Hepatocyte (in vitro differentiated cells): ENCODE data around the gene FILIP1L.

Experiments
- CTCF ChIP-seq: fragments of 200-600 bp; sonication (generic); IDR thresholded peaks from 2 replicates; pipeline ENCODE4 v1.5.1; 2016; ENCODE audit warnings: antibody characterized with exemption, mild to moderate bottlenecking; ENCODE audit not compliant: poor library complexity
- EZH2 ChIP-seq: fragments of 200-600 bp; sonication (generic); IDR thresholded peaks from 2 replicates; pipeline ENCODE4 v1.6.1; 2016; ENCODE audit warnings: antibody characterized with exemption, mild to moderate bottlenecking, borderline replicate concordance
- EZH2phosphoT487 ChIP-seq: fragments of 200-600 bp; sonication (generic); IDR thresholded peaks from one replicate; pipeline ENCODE4 v1.6.1; 2018; ENCODE audit warnings: antibody characterized with exemption, mild to moderate bottlenecking, low read depth, moderate library complexity; ENCODE audit not compliant: unreplicated experiment, severe bottlenecking

- TF ChIP-seq CTCF (no peak), EZH2 (no peak), EZH2phosphoT487 (no peak)
These were observed 229.2 kb downstream of the FILIP1L start for GRCh38 chr3:99885085-99885484.
